Activated CD8-positive, alpha-beta memory T cell treated with anti-CD3 and anti-CD28 coated beads, Interleukin-2, amount 10 ng/mL, durations not matched to agents 7 days and 5 days (primary cell): ENCODE results near the gene NR1H2. TPM values are rescaled to one million over a fixed set of nuclear protein-coding genes. Genes with fewer than 3 reads are reported as not detected.

Experiments used
- ATAC-seq: fragments of 150-1000 bp; cut with Tn5 transposase; one replicate; pipeline ENCODE4 v1.10.0; 2021; ENCODE audit warnings: moderate library complexity
- CTCF ChIA-PET: fragments of 350-600 bp; sonication (Branson Sonifier 250); formaldehyde crosslinking; loops from one replicate; lab custom pipeline; 2021; ENCODE audit warnings: antibody characterized with exemption; lab: Charles Lee
- DNase-seq: peaks from one replicate; pipeline ENCODE4 v3.0.0-alpha.2; 2020
- H3K27ac Mint-ChIP-seq: one replicate; pipeline ENCODE4 v1.8.0; 2021; ENCODE audit warnings: mild to moderate bottlenecking, mixed read lengths
- H3K27me3 Mint-ChIP-seq: one replicate; pipeline ENCODE4 v1.8.0; 2021; ENCODE audit warnings: mixed read lengths
- H3K36me3 Mint-ChIP-seq: one replicate; pipeline ENCODE4 v1.8.0; 2021; ENCODE audit warnings: mild to moderate bottlenecking, mixed read lengths
- H3K4me1 Mint-ChIP-seq: one replicate; pipeline ENCODE4 v1.8.0; 2021; ENCODE audit warnings: mixed read lengths
- H3K4me3 Mint-ChIP-seq: one replicate; pipeline ENCODE4 v1.8.0; 2021; ENCODE audit warnings: mild to moderate bottlenecking, moderate library complexity, mixed read lengths
- H3K9me3 Mint-ChIP-seq: one replicate; pipeline ENCODE4 v1.8.0; 2022; ENCODE audit warnings: low read depth, mixed read lengths
- total RNA-seq, 2 experiments: library from RNA; stranded (reverse); gene quantifications; one replicate each; pipeline ENCODE4 v1.2.3, GENCODE V29; 2021

NR1H2 gene
- total RNA-seq, 2 experiments from 2014 or later = 62.2 to 69.8 TPM

DNA sequence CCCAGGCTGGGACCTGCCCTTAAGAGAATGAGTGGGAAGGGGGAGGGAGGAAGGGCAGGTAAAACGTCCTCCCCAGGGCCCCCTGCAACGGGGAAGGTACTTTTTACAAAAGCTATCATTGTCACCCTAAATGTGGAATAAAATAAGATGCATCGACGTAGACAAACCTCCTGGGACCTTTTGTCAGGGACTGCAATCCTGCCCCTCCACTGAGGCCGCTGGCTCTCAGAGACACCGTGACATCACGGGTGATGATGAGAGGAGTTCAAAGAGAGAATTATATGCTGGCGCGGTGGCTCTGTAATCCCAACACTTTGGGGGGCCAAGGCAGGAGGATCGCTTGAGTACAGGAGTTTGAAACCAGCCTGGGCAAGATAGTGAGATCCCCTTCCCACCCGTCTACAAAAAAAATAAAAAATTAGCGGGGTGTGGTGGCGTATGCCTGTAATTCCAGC, 54.7 kb downstream of the NR1H2 start:
- Mint-ChIP-seq H3K4me1 (peaks cover 9% of the 10 kb centered on the region), H3K27ac (no peak overlapping the region), H3K27me3 (peaks cover 24% of the 10 kb centered on the region), H3K4me3 (peak overlapping the region; percentile 78), H3K36me3 (no peaks in the 10 kb centered on the region), H3K9me3 (no peaks in the 10 kb centered on the region)
- no peak for DNase-seq
- CTCF ChIA-PET = interaction anchor here (1.6 to 1.7 kb wide), 2 partner anchors 15 to 73 kb away, joined by 3 read pairs; no protein-coding TSS in a partner anchor
- ATAC-seq = no peak

GRCh38 chr19:50431343-50432220, 55.3 kb downstream of the NR1H2 start:
- H3K27ac Mint-ChIP-seq = peak overlapping the region; percentile 84
- no peaks in the 10 kb centered on the region for H3K36me3 Mint-ChIP-seq
- H3K4me3 Mint-ChIP-seq = peak overlapping the region; percentile 78
- peak; percentile 98 for ATAC-seq
- H3K27me3 Mint-ChIP-seq = peaks cover 24% of the 10 kb centered on the region
- H3K4me1 Mint-ChIP-seq = peaks cover 9% of the 10 kb centered on the region
- H3K9me3 Mint-ChIP-seq = no peaks in the 10 kb centered on the region
- CTCF ChIA-PET = interaction anchor here (0.6 to 1.6 kb wide), 2 partner anchors 74 to 107 kb away, joined by 3 read pairs; no protein-coding TSS in a partner anchor
- DNase-seq = peak; percentile 87

DNA sequence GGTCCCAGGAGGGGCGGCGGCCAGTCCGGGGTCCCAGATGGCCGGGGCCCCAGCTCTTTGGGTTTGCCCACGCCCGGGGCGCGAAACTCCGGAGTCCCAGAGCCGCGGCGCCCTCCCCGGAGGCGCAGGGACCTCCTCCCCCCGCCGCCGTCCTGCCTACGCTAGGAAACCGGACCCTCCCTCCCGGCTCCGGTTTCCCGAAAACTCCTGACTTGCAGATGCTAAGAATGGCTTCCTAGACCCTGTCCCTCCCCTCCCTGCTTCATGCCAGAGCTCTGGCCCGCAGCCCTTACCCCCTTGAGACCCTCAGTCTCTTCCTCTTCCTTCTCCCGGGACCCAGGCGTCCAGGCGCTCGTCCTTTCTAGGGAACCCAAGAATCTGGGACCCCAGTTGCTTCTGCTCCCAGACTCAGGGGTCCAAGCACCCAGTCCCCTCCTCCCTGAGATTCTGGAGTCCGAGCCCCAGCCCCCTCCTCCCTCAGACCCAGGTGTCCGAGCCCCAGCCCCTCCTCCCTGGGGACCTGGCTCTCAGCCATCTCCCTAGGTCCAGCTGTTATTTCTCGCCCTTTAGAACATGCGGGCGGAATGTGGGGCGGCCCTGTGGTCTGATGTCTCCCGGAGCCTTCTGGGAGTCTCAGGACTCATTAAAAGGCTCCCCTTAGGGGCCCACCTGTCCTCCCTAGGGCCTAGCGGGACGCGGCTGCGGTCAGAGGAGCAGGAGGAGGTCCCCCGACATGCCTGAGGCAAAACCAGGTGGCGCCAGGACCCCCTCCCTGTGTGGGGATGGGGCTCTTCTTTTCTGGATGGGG, 56.2 kb downstream of the NR1H2 start, which contains the start of gene MYBPC2:
MYBPC2 (plus strand) TSS at position 672 of the 808 bp plus-strand sequence; CDS start at position 734, 62 bp downstream.
- H3K36me3 Mint-ChIP-seq = no peaks in the 10 kb centered on the region
- no peak for ATAC-seq
- peaks cover 24% of the 10 kb centered on the region for H3K27me3 Mint-ChIP-seq
- H3K4me3 Mint-ChIP-seq = peak within 1 kb of the TSS; percentile 78
- peaks cover 9% of the 10 kb centered on the region for H3K4me1 Mint-ChIP-seq
- DNase-seq = no peak
- H3K27ac Mint-ChIP-seq = peak within 1 kb of the TSS; percentile 84
- no peaks in the 10 kb centered on the region for H3K9me3 Mint-ChIP-seq
- CTCF ChIA-PET = interaction anchor here (0.6 to 1.6 kb wide), 2 partner anchors 75 to 106 kb away, joined by 3 read pairs; no protein-coding TSS in a partner anchor

Other genes starting within 250 kb of the NR1H2 start
- not detected for gene IZUMO2, start 213.2 kb upstream of the NR1H2 start, total RNA-seq
- not detected for gene MYH14, start 172.8 kb upstream of the NR1H2 start, total RNA-seq
- gene KCNC3, start 47.1 kb upstream of the NR1H2 start, total RNA-seq = 1 to 10 TPM; 1.3 to 2.3 TPM
- 1 to 10 TPM; 5.3 to 8.8 TPM for gene NAPSA, start 10.8 kb upstream of the NR1H2 start, total RNA-seq
- 100 to 1,000 TPM; 158 to 215 TPM for gene POLD1, start 7.9 kb downstream of the NR1H2 start, total RNA-seq
- under 1 TPM; 0.23 to 0.66 TPM for gene SPIB, start 42.5 kb downstream of the NR1H2 start, total RNA-seq
- not detected for gene MYBPC2, start 56.4 kb downstream of the NR1H2 start, total RNA-seq
- gene EMC10, start 100.0 kb downstream of the NR1H2 start, total RNA-seq = 10 to 100 TPM; 47.8 to 57.2 TPM
- gene GARIN5A, start 100.4 kb downstream of the NR1H2 start, total RNA-seq = not detected
- 10 to 100 TPM; 40.2 to 41.7 TPM for gene JOSD2, start 134.7 kb downstream of the NR1H2 start, total RNA-seq
- not detected for gene ASPDH, start 137.5 kb downstream of the NR1H2 start, total RNA-seq
- not detected for gene LRRC4B, start 192.0 kb downstream of the NR1H2 start, total RNA-seq